Thyroid gland (tissue), 4 donors: ENCODE results near the gene SP9. TPM values are rescaled to one million over a fixed set of nuclear protein-coding genes. Genes with fewer than 3 reads are reported as not detected.

Source experiments
- DNase-seq, 2 donors: peaks; one replicate each; pipeline ENCODE4 v3.0.0-alpha.2; 2019
- H3K27ac ChIP-seq, 3 donors: fragments of 200-600 bp; sonication (generic); 1 replicate in 2 of 3; 2 replicates in 1 of 3; pipeline ENCODE4 v1.5.1; 2016 to 2019; ENCODE audit warnings: mild to moderate bottlenecking in 1 of 3, moderate library complexity in 1 of 3
- H3K27me3 ChIP-seq: fragments of 200-600 bp; sonication (generic); one replicate; pipeline ENCODE4 v1.5.1; 2019
- H3K36me3 ChIP-seq, 2 donors: fragments of 200-600 bp; sonication (generic); one replicate each; pipeline ENCODE4 v1.5.1; 2016 to 2019
- H3K4me1 ChIP-seq, 2 donors: fragments of 200-600 bp; sonication (generic); one replicate each; pipeline ENCODE4 v1.5.1; 2017 to 2019
- H3K4me3 ChIP-seq, 3 donors: fragments of 200-600 bp; sonication (generic); replicated peaks in 1 of 3; 1 replicate in 2 of 3; 2 replicates in 1 of 3; pipeline ENCODE4 v1.5.1; 2016; ENCODE audit warnings: mild to moderate bottlenecking in 1 of 3
- H3K9me3 ChIP-seq: fragments of 200-600 bp; sonication (generic); one replicate; pipeline ENCODE4 v1.5.1; 2017
- POLR2A ChIP-seq, 2 donors: fragments of 450-650 bp; IDR thresholded peaks; one replicate each; pipeline ENCODE4 v1.6.1; 2017; ENCODE audit warnings: antibody characterized with exemption in 2 of 2, mild to moderate bottlenecking in 2 of 2, moderate library complexity in 1 of 2
- WGBS, 2 donors: methylation state at CpG; one replicate each; pipeline ENCODE4 v1.1.5; 2017; 5-methylcytosine and 5-hydroxymethylcytosine counted together
- intact Hi-C: fragments of 100-400 bp; cut with DNase I; formaldehyde crosslinking; loops from one replicate; pipeline ENCODE4 v1.15.1; 2023
- total RNA-seq, 4 donors: library from RNA; depleted of rRNA; stranded (reverse); fragments of >200 nt; gene quantifications; one replicate each; pipeline ENCODE4 v1.2.3, GENCODE V29; 2016
- TF ChIP-seq, protein P1 (sequence below), 6 experiments: fragments of 200-600 bp in 3 of 6; fragments of 450-650 bp in 3 of 6; sonication (generic) in 3 of 6; IDR thresholded peaks; one replicate each; pipeline ENCODE4 v1.5.1; 2016 to 2019; ENCODE audit warnings: antibody characterized with exemption in 6 of 6, mild to moderate bottlenecking in 2 of 6, inconsistent platforms in 1 of 6, moderate library complexity in 1 of 6

Gene SP9
- total RNA-seq, 4 donors from 2014 or later = not detected

- H3K9me3 ChIP-seq = no peaks in the 10 kb centered on the region
- H3K36me3 ChIP-seq = no peaks in the 10 kb centered on the region
- peaks cover 26 to 52% of the 10 kb centered on the region in 2 donors for H3K4me1 ChIP-seq
- TF ChIP-seq, protein P1, sequence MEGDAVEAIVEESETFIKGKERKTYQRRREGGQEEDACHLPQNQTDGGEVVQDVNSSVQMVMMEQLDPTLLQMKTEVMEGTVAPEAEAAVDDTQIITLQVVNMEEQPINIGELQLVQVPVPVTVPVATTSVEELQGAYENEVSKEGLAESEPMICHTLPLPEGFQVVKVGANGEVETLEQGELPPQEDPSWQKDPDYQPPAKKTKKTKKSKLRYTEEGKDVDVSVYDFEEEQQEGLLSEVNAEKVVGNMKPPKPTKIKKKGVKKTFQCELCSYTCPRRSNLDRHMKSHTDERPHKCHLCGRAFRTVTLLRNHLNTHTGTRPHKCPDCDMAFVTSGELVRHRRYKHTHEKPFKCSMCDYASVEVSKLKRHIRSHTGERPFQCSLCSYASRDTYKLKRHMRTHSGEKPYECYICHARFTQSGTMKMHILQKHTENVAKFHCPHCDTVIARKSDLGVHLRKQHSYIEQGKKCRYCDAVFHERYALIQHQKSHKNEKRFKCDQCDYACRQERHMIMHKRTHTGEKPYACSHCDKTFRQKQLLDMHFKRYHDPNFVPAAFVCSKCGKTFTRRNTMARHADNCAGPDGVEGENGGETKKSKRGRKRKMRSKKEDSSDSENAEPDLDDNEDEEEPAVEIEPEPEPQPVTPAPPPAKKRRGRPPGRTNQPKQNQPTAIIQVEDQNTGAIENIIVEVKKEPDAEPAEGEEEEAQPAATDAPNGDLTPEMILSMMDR (IDR thresholded peaks at IDR 0.05) = no peak
- no peak for TF ChIP-seq POLR2A (IDR thresholded peaks at IDR 0.05)
- H3K27me3 ChIP-seq = peaks cover 91% of the 10 kb centered on the region
- H3K27ac ChIP-seq = no peak overlapping the region
- intact Hi-C loops = no loop called here
- peak in 1 of 2 donors; percentile 13 for DNase-seq
- peak overlapping the region in 1 of 3 donors; percentile 13 for H3K4me3 ChIP-seq
- 1 to 5% methylated on average over 4 to 14 of the region's 54 CpGs for WGBS, 2 donors
Measured at GRCh38 chr2:174335988-174336500, 1.3 kb downstream of the SP9 start.

DNA sequence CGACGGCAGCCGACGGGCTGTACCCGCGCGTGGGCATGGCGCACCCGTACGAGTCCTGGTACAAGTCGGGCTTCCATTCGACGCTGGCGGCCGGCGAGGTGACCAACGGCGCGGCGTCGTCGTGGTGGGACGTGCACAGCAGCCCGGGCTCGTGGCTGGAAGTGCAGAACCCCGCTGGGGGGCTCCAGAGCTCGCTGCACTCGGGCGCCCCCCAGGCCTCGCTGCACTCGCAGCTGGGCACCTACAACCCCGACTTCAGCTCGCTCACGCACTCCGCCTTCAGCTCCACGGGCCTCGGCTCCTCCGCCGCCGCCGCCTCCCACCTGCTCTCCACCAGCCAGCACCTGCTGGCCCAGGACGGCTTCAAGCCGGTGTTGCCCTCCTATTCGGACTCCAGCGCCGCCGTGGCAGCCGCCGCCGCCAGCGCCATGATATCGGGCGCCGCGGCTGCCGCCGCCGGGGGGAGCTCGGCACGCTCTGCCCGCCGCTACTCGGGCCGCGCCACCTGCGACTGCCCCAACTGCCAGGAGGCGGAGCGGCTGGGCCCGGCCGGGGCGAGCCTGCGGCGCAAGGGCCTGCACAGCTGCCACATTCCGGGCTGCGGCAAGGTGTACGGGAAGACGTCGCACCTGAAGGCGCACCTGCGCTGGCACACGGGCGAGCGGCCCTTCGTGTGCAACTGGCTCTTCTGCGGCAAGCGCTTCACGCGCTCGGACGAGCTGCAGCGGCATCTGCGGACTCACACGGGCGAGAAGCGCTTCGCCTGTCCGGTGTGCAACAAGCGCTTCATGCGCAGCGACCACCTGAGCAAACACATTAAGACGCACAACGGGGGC, 2.0 kb downstream of the SP9 start:
- peaks cover 28 to 55% of the 10 kb centered on the region in 2 donors for H3K4me1 ChIP-seq
- intact Hi-C loops = no loop called here
- 0 to 5% methylated on average over 11 to 13 of the region's 102 CpGs for WGBS, 2 donors
- H3K36me3 ChIP-seq = no peaks in the 10 kb centered on the region
- peak overlapping the region in 1 of 3 donors; percentile 13 for H3K4me3 ChIP-seq
- no peak overlapping the region for H3K27ac ChIP-seq
- DNase-seq = peak; percentile 50 to 54
- no peaks in the 10 kb centered on the region for H3K9me3 ChIP-seq
- H3K27me3 ChIP-seq = peaks cover 91% of the 10 kb centered on the region
- TF ChIP-seq POLR2A (IDR thresholded peaks at IDR 0.05) = no peak
- TF ChIP-seq, protein P1 (IDR thresholded peaks at IDR 0.05) = peak in 2 of 6 experiments; percentile 20 to 27

DNA sequence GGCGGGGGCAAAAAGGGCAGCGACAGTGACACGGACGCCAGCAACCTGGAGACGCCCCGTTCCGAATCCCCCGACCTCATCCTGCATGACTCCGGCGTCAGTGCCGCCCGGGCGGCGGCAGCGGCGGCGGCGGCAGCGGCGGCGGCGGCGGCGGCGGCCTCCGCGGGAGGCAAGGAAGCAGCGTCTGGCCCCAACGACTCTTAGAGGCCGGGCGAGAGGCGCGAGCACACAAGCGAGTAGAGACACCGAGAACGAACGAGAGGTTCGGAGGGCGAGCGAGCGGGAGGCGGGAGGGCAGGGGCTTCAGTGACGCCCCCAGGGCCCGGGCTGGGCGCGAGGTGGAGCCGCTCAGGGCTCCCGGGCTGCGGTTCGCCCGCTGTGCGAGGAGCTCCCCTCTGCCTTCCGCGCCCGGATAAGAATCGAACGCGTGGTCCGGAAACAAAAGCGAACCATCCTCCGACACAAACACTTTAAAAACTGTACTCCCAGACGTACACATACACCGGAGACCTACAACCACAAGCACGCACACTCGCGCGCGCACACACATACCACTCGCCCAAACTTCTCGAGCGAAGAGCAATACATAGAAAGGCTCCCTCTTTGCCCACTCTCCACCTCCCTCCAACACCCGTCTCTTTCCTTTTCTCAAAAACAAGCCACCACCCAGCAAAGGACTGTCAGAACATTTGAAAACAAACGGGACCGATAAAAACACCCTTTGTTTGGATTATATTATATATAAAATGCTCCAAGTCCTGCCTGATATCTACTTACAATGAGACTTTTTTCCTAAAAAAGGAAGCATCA, 2.8 kb downstream of the SP9 start:
- TF ChIP-seq, protein P1 (IDR thresholded peaks at IDR 0.05) = no peak
- no peak for TF ChIP-seq POLR2A (IDR thresholded peaks at IDR 0.05)
- no peak overlapping the region for H3K27ac ChIP-seq
- H3K4me3 ChIP-seq = no peak overlapping the region
- intact Hi-C loops = no loop called here
- H3K4me1 ChIP-seq = peaks cover 31 to 63% of the 10 kb centered on the region in 2 donors
- H3K9me3 ChIP-seq = no peaks in the 10 kb centered on the region
- DNase-seq = peak in 1 of 2 donors; percentile 5
- 4 to 8% methylated on average over 18 to 66 of the region's 74 CpGs for WGBS, 2 donors
- peaks cover 91% of the 10 kb centered on the region for H3K27me3 ChIP-seq
- H3K36me3 ChIP-seq = no peaks in the 10 kb centered on the region

- Histone ChIP-seq H3K4me3 (no peak overlapping the region), H3K9me3 (no peaks in the 10 kb centered on the region), H3K27ac (no peak overlapping the region), H3K4me1 (peaks cover 31 to 63% of the 10 kb centered on the region in 2 donors), H3K27me3 (peaks cover 91% of the 10 kb centered on the region), H3K36me3 (no peaks in the 10 kb centered on the region)
- intact Hi-C loops = no loop called here
- no peak for TF ChIP-seq POLR2A (IDR thresholded peaks at IDR 0.05)
- TF ChIP-seq, protein P1 (IDR thresholded peaks at IDR 0.05) = no peak
- DNase-seq = no peak
- WGBS, 2 donors = 19% methylated on average over 7 of the region's 7 CpGs
Measured at GRCh38 chr2:174338147-174338605, 3.4 kb downstream of the SP9 start.
